SU-DHL-6 (cell line): Measurements from ENCODE around the gene RRP1B.

Experiments
- H2AFZ ChIP-seq: fragments of 200-600 bp; sonication (generic); 2 replicates; pipeline ENCODE4 v1.6.1; 2014; ENCODE audit warnings: low read depth, mild to moderate bottlenecking, moderate library complexity, mixed read lengths, antibody characterized with exemption, low read length; ENCODE audit not compliant: severe bottlenecking
- H3F3A ChIP-seq: fragments of 200-600 bp; shearing (Covaris generic); 2 replicates; pipeline ENCODE4 v1.6.0; 2016; ENCODE audit warnings: antibody characterized with exemption, mild to moderate bottlenecking; ENCODE audit not compliant: insufficient read depth
- H3K27ac ChIP-seq: fragments of 200-600 bp; sonication (generic); 2 replicates; pipeline ENCODE4 v1.5.1; 2016; ENCODE audit warnings: low read depth, mild to moderate bottlenecking, low read length, moderate library complexity, mixed read lengths
- H3K27me3 ChIP-seq: fragments of 200-600 bp; sonication (generic), shearing (Covaris generic); 2 replicates; pipeline ENCODE4 v1.6.0; 2014; ENCODE audit warnings: mild to moderate bottlenecking, low read length
- H3K36me3 ChIP-seq: fragments of 200-600 bp; sonication (generic); 2 replicates; pipeline ENCODE4 v1.6.1; 2014; ENCODE audit warnings: mild to moderate bottlenecking, low read length, mixed read lengths
- H3K4me2 ChIP-seq: fragments of 300-600, 200-600 bp; shearing (Covaris generic), sonication (generic); 2 replicates; pipeline ENCODE4 v1.6.0; 2014; ENCODE audit warnings: low read length, low read depth, mild to moderate bottlenecking; ENCODE audit not compliant: poor library complexity, severe bottlenecking
- H3K4me3 ChIP-seq: fragments of 200-600 bp; sonication (generic); 2 replicates; pipeline ENCODE4 v1.5.1; 2014; ENCODE audit warnings: antibody characterized with exemption, low read length, mild to moderate bottlenecking, mixed read lengths; ENCODE audit not compliant: insufficient read depth, poor library complexity, severe bottlenecking
- H3K79me2 ChIP-seq: fragments of 200-600 bp; sonication (generic); 2 replicates; pipeline ENCODE4 v1.6.1; 2014; ENCODE audit warnings: mild to moderate bottlenecking, low read length, moderate library complexity; ENCODE audit not compliant: insufficient read depth
- H3K9ac ChIP-seq: fragments of 200-600 bp; sonication (generic); 2 replicates; pipeline ENCODE4 v1.7.0; 2014; ENCODE audit warnings: mild to moderate bottlenecking, low read length
- H3K9me2 ChIP-seq: fragments of 200-600 bp; sonication (generic); replicated peaks from 2 replicates; pipeline ENCODE4 v1.6.1; 2014; ENCODE audit warnings: low read length; ENCODE audit not compliant: insufficient read depth
- H3K9me3 ChIP-seq: fragments of 200-600 bp; sonication (generic); 2 replicates; pipeline ENCODE4 v1.6.1; 2014; ENCODE audit warnings: low read length, mixed read lengths; ENCODE audit not compliant: insufficient read depth
- H4K20me1 ChIP-seq: fragments of 200-600 bp; sonication (generic); 2 replicates; pipeline ENCODE4 v1.6.1; 2014; ENCODE audit warnings: low read depth, mild to moderate bottlenecking, antibody characterized with exemption, low read length, moderate library complexity, mixed read lengths
- EZH2phosphoT487 ChIP-seq: fragments of 200-600 bp; sonication (generic), shearing (Covaris generic); conservative IDR thresholded peaks from 2 replicates; pipeline ENCODE4 v1.6.1; 2018; ENCODE audit warnings: mild to moderate bottlenecking, antibody characterized with exemption, low read length, moderate library complexity, mixed read lengths
- TF ChIP-seq, protein P1 (sequence below): fragments of 200-600 bp; sonication (generic); IDR thresholded peaks from one replicate; pipeline ENCODE4 v1.5.1; 2017; ENCODE audit warnings: antibody characterized with exemption, mild to moderate bottlenecking, low read length, moderate library complexity; ENCODE audit not compliant: insufficient read depth, poor library complexity, severe bottlenecking

RRP1B gene

GRCh38 chr21:43640400-43640799 lies 19.0 kb upstream of the RRP1B start:
- H3K79me2 ChIP-seq = no peaks in the 10 kb centered on the region
- H3K9ac ChIP-seq = no peak overlapping the region
- no peaks in the 10 kb centered on the region for H4K20me1 ChIP-seq
- no peak overlapping the region for H3K27ac ChIP-seq
- no peaks in the 10 kb centered on the region for H3F3A ChIP-seq
- no peaks in the 10 kb centered on the region for H3K27me3 ChIP-seq
- TF ChIP-seq EZH2phosphoT487 = no peak
- TF ChIP-seq, protein P1, sequence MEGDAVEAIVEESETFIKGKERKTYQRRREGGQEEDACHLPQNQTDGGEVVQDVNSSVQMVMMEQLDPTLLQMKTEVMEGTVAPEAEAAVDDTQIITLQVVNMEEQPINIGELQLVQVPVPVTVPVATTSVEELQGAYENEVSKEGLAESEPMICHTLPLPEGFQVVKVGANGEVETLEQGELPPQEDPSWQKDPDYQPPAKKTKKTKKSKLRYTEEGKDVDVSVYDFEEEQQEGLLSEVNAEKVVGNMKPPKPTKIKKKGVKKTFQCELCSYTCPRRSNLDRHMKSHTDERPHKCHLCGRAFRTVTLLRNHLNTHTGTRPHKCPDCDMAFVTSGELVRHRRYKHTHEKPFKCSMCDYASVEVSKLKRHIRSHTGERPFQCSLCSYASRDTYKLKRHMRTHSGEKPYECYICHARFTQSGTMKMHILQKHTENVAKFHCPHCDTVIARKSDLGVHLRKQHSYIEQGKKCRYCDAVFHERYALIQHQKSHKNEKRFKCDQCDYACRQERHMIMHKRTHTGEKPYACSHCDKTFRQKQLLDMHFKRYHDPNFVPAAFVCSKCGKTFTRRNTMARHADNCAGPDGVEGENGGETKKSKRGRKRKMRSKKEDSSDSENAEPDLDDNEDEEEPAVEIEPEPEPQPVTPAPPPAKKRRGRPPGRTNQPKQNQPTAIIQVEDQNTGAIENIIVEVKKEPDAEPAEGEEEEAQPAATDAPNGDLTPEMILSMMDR = no peak
- no peaks in the 10 kb centered on the region for H3K36me3 ChIP-seq
- no peak overlapping the region for H3K4me2 ChIP-seq
- no peak overlapping the region for H2AFZ ChIP-seq
- no peaks in the 10 kb centered on the region for H3K9me2 ChIP-seq
- no peak overlapping the region for H3K4me3 ChIP-seq
- no peaks in the 10 kb centered on the region for H3K9me3 ChIP-seq

- Histone ChIP-seq H4K20me1 (no peaks in the 10 kb centered on the region), H3K9me3 (no peaks in the 10 kb centered on the region), H3K27me3 (no peaks in the 10 kb centered on the region), H3K4me2 (no peak overlapping the region), H3K4me3 (no peak overlapping the region), H3K27ac (no peak overlapping the region), H2AFZ (no peak overlapping the region), H3F3A (no peaks in the 10 kb centered on the region), H3K36me3 (no peaks in the 10 kb centered on the region), H3K9ac (no peak overlapping the region), H3K79me2 (no peaks in the 10 kb centered on the region), H3K9me2 (no peaks in the 10 kb centered on the region)
- TF ChIP-seq, protein P1 = no peak
- TF ChIP-seq EZH2phosphoT487 = no peak
Observed at GRCh38 chr21:43643193-43643592, 16.2 kb upstream of the RRP1B start.

DNA sequence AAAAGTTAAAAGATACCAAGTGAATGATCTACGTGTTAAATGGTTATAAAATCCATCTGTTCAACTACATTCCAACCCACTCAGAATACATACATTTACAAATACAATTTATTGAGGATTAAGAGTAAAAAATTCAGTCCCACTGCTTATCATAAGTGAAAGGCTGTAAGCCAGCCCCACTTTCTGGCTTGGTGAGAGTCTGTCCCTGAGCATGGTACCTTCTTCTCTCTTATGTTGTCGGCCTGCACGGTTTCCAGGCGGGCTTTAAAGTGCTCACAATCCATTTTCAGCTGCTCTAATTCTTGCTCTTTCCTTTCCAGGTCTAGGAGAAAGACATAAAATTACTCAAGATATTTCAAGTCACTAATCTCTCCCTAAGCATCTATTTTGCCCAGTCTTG lies 15.3 kb upstream of the RRP1B start:
- Histone ChIP-seq H3K9ac (no peak overlapping the region), H2AFZ (no peak overlapping the region), H3F3A (no peaks in the 10 kb centered on the region), H3K4me3 (no peak overlapping the region), H3K79me2 (no peaks in the 10 kb centered on the region), H3K36me3 (no peaks in the 10 kb centered on the region), H3K27me3 (no peaks in the 10 kb centered on the region), H3K27ac (no peak overlapping the region), H4K20me1 (no peaks in the 10 kb centered on the region), H3K9me2 (no peaks in the 10 kb centered on the region), H3K4me2 (no peak overlapping the region), H3K9me3 (no peaks in the 10 kb centered on the region)
- no peak for TF ChIP-seq EZH2phosphoT487
- TF ChIP-seq, protein P1 = no peak

GRCh38 chr21:43644609-43645008 lies 14.8 kb upstream of the RRP1B start:
- no peak for TF ChIP-seq EZH2phosphoT487
- TF ChIP-seq, protein P1 = no peak
- Histone ChIP-seq H3K9ac (no peak overlapping the region), H4K20me1 (no peaks in the 10 kb centered on the region), H3K27me3 (no peaks in the 10 kb centered on the region), H3K36me3 (no peaks in the 10 kb centered on the region), H3K4me2 (no peak overlapping the region), H3K79me2 (no peaks in the 10 kb centered on the region), H3K4me3 (no peak overlapping the region), H3K9me3 (no peaks in the 10 kb centered on the region), H3K9me2 (no peaks in the 10 kb centered on the region), H3K27ac (no peak overlapping the region), H2AFZ (no peak overlapping the region), H3F3A (no peaks in the 10 kb centered on the region)
